HG02973 (cell line): ENCODE results near the gene ELN.
"Not testable (repeated sequence)": the region's sequence is repeated elsewhere in the genome, so short reads cannot be mapped to it uniquely, and the experiment has no call there.

Experiments used
- ATAC-seq: cut with Tn5 transposase; IDR thresholded peaks from one replicate; pipeline ENCODE4 v1.9.1; 2021; ENCODE audit warnings: moderate library complexity; ENCODE audit not compliant: unreplicated experiment

The ELN gene

DNA sequence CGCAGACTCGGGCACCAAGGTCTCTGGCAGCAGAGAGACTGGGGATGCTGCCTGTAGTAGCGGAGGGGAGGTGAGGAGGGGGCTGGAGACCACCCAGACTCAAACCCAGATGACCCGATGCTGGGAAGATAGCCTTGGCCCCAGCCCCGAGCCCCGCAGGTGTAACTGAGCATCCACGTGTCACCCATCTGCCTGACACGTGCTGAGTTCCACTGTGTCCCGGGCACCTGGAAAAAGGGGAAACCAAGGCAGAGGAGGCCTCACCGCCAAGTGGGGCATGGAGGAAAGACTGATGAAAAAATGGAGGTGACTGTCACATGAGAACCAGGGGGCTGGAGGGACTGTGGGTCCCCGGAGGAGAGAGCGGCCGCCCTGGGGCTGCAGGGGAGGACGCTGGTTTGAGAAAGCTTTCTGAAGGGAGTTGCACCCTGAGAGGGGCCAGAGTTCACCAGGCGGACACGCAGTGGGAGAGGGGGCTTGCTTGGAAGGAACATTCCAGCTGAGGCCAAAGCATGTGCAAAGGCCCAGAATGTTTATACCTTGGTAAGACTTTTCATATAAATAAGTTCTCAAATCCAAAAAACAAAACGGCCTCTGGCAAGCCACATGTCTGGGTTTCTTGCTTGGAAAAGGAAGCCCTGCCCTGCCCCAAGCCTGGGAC is 27.4 kb upstream of the ELN start:
- no peak for ATAC-seq

DNA sequence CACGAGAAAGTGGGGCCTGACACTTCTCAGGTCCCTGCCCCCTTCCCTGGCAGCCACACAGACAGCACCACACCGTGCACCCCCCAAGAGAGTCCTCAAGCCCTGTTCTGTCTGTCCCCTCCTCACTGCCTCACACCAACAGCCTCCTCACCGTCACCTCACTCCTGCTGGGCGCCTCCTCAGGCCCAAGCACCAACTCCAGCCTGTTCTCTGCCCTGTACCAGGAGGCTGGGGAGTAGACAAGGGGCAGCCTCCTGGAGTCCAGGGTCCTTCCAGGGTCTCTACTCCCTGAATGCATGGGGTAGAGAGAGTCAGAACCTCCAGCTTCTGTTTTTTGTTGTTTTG is 26.9 kb upstream of the ELN start:
- no peak for ATAC-seq

DNA sequence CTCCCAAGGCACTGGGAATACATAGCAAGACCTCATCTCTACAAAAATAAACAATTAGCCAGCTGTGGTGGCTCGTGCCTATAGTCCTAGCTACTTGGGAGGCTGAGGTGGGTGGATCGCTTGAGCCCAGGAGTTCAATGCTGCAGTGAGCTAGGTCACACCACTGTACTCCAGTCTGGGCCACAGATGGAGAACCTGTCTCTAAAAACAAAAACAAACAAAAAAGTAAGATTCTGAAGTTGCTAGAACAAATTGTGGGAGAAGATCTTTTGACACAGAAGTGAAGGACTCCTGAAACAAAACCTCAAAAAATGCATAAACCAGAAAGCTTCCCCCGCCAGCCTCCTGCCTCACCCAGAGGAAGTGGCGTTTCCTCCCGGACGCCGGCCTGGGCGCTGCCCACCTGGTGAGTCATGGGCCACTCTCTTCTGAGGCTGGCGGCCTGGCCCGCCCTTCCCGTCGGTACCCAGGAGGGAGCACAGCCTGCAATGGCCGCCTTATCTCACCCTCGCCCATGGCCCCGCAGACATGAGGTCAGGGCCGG is 25.4 kb upstream of the ELN start:
- ATAC-seq: no peak

DNA sequence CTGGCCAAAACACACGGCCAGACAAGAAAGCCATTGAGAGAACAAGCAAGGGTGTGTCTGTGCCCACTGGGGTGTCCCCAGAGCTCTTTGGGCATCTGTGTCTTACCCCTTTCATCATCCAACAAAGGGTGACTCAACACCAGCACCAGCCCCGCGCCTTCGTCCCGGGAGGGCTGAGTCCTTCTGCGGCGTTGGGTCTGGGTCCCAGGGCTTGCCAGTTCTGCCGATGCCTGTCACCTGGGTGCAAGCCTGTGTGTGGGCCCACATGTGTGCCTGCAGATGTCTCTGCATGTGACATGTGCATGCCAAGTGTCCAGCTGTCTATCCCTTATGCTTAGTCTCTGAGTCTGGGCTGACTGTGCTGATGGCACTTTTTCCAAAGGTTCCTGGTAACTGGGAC is 24.4 kb upstream of the ELN start:
- no peak for ATAC-seq

DNA sequence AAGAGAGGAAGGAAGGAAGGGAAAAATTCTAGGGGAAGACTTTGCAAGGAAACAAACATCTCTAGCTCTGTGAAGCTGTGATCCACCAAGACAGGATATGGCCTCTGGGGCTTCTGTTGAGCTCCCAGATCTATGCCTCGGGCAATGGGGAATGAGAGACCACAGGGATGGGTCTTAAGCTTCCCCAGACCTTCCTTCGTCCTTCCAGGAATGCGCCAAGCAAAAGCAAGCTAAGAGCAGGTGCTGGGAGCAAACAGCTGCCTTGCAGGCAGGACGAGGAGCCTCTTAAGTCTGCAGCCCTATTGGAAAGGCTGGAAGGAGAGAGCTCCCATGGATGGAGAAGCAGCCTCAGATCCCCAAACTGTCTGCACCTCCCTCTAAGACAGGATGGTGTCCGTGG is 21.9 kb upstream of the ELN start:
- ATAC-seq: no peak

DNA sequence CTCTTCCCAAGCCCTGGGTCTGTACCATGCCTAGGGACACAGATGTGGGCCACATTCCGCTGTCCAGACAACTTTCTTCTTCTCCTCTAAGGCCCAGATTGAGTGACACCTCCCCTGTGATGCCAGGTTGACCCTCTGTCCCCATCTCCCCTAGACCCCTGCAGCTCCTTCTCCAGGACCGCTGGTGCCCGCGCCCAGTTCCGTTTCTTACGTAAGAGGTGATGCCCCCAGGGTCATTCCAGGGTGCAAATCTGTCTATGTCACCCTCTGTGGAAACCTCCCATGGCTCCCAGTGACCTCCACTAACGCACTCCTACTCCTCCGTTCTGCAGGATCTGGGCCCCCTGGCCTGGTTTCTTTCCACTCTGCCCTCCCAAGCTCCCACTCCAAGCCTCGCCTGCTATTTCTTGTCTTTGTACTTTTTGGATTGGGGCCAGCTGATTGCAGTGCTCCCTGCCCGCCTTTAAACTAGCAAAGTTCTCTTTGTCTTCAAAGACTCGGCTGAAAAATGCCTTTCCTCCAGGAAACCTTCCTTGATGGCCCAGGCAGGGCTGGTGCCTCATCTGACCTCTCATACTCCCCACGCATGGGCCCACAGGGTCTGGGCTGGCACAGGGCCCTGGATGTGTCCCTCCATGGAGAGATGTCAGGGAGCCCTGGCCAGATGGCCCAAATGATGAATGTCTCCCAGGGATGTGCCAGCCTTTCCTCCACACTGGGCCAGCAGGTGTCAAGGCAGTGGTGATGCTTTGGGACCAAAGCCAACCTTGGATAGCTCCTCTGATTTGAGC is 21.3 kb upstream of the ELN start:
- no peak for ATAC-seq

DNA sequence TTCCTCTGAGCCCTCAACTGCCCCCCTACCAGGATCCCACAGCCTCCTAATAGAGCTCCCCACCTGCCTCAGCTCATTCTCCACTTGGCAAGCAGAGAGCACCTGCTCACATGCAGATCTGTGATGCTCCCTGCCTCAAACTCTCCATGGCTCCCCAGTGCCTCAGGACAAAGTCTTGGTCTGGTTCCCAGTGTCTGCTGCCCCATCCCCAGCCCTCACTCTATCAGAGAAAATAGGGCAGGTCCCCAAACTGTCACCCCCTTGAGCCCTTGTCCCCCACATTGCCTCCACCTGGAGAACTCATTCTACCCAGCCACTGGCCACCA is 20.8 kb upstream of the ELN start:
- no peak for ATAC-seq

DNA sequence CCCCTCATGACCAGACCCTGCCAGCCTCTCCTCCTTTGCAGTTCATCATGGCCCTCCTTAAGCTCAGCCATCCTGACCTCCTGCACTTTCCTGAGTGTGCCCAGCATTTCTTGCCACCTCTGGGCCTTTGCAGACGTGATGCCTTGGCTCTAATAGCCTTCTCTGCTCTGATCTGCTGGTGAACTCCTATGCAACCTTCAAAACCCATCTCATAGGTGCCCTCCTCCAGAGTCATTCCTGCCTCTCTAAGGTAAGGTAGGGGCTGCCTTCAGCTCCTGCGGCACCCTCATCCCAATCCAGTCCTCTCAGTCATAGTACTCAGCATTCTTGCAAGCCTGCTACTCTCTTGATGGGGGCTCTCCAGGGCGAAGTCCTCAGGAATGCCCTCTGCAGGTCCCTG is 19.3 kb upstream of the ELN start:
- ATAC-seq: no peak

DNA sequence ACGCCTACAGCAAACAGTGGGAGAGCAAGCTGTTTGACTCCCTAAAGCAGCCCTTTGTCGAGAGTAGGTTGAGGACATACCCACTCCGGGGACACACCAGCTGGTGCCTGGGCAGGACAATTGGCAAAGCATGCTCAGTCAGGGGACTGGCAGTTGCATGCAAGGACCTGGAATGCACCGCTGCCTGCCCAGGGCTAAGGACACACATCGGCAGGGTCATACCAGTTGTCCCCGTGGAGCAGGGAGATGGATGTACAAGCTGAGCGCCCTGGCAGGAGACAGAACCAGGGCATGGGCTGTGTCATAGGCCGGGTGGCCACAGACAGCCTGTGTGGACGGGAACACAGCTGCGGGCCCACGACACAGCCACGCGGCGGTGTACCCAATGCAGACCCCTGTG is 18.3 kb upstream of the ELN start:
- no peak for ATAC-seq

DNA sequence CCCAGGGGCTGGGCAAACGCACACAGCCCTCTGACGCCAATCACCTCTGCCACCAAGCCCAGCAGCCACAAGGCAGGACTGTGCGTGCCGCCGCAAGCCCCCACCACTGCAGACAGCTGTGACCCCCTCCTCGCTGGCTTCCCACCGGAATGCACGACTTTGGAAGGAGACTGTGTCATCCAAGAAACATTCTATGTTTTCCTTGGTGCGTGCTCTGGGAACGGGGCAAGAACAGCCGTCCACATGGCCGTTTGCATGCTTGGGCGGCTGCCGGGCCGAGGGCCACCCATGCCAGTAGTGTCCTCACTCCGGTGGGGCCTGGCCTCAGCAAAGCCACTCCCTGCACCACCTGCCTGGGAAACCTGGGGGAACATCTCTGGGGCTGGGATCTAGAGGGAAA is 17.6 kb upstream of the ELN start:
- ATAC-seq: no peak

DNA sequence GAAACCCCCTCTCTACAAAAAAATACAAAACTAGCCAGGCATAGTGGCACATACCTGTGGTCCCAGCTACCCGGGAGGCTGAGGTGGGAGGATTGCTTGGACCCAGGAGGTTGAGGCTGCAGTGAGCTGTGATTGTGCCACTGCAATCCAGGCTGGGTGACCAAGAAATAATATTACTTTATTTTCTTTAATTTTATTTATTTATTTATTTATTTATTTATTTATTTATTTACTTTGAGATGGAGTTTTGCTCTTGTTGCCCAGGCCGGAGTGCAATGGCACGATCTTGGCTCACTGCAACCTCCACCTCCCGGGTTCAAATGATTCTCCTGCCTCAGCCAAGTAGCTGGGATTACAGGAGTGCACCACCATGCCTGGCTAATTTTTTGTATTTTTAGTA is 16.6 kb upstream of the ELN start:
- not testable (repeated sequence) for ATAC-seq

DNA sequence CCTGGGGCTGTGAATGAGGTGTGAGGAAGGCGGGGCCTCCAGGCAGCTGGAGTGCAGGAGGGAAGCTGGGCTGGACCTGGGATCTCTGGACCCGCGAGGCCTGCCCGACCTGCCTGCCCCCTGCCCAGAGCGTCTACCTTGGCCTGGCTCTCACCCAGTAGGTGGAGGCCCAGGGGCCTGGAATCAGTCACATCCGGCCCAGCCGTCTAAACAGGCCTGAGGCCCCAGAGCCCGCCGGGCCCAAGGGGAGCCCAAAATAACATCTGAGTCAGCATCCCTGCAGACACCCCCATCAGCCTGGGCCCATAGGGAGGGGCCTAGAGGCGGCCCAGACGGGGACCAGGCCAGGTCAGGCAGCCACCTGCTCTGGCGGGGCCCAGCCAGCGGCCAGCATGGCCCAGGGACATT is 15.1 kb upstream of the ELN start:
- peak; percentile 93 for ATAC-seq

DNA sequence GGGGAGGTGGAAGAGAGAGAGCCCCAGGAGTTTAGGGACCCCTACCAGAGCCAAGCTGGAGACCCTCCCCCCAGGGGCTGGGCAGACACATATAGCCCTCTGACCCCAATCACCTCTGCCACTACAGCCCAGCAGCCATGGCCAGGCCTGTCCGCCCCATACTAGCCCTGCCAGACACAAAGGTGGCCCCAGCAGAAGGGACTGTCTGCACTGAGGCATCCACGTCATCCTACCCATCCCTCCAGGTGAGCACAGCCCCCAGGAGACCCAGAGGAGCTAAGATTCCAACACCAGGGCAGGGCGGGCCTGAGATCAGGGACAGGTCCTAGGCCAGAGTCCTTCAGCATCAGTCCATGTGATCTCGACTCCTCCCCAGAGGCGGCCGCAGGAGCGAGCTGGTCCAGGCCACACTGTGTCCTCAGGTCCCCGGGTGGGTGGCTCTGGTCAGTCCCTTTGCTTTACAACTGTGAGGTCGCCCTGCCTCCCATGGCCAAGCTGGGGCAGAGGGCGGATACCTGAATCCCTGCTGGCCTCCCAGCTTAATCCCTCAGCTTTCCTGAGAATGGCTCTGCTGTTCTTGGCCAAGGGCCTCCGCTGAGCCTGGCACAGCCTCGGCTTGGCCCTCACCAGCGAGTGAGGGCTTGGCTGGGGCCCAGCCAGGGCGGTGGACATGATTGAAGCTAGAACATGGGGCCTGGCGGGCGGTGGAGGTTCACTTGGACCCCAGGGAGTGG is 14.3 kb upstream of the ELN start:
- no peak for ATAC-seq

DNA sequence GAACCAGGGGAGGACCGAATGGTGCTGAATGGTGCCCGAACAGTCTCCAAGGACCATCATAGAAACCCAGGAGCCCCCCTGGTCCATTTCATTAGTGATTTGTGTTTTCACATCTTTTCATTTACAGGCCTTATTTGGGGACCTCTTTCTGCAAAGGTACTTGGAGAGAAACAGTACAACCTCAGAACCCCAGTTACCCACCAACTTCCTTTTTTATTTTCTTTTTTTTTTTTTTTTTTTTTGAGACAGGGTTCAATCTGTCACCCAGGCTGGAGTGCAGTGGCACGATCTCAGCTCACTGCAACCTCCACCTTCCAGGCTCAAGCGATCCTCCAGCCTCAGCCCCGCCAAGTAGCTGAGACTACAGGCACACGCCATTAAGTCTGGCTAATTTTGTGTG is 13.0 kb upstream of the ELN start:
- no peak for ATAC-seq

DNA sequence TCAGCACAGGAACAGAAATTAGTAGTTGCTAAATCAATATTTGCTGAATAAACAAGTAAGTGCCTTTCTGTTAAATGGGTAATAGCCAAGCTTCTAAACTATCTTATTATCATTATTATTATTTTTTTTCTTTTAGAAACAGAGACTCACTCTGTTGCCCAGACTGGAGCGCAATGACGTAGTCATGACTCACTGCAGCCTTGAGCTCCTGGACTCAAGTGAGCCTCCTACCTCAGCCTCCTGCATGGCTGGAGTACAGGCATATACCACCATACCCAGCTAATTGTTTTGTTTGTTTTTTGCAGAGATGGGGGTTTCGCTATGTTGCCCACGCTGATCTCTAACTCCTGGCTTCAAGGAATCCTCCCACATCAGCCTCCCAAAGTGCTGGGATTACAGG is 12.3 kb upstream of the ELN start:
- no peak for ATAC-seq

DNA sequence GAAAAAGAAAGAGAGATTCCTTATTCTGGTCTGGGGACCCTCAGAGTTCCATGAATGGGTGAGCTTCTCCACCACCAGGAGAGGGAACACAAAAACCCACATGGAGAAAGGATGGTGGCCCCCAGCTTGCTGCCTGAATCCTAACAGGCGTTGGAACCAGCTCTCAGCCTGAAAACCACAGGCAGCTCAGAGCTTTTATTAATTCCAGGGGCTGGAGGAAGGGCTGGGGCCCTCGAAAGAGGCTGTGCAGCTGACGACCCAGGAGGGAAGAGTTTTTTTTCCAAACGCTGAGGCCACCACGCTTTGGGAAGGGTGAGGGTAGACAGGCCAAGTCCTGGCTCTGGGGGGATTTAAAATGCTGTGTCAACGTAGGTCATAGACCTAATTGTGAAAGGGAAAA is 10.8 kb upstream of the ELN start:
- ATAC-seq: no peak

DNA sequence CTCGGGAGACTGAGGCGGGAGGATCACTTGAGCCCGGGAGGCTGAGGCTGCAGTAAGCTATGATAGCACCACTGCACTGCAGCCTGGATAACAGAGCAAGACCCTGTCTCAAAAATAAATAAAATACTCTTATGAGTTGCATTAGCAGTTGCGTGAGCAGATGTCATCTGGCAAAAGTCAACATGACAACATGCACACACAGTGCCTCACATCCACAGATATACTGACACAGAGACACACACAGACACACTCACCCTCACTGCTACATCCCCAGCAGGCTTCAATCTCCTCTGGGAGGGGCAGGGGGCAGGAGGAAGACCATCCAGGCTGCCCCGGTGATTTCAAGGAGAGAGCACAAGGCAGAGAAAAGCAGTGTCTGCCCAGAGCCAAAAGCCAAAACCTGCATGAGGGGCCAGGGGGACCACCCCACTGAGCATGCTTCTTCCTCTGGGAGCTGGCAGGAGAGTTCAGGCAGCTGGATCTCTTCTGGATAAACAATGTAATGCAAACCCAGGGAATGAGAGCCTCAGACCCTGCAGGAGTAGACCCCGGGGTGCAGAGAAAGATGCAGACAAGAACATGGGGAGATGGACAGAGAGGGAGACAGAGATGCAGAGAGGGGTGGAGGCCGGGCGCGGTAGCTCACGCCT is 9.6 kb upstream of the ELN start:
- no peak for ATAC-seq

DNA sequence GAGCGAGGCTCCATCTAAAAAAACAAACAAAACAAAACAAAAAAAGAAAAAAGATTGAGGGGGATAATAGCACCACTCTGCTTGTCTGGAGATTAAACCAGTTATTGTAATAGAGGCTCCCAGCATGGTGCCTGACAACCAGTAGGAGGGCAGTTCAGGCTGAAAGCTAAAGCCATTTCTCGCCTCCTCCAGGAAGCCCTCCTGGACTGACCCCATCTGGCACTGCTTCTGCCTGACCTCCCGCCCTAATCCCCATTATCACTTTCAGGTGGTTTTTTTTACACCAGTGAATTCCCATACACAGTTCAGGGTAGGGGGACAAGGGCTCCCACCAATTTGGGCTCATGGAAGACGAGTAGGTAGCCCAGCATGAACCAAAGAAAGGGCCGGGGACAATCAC is 8.8 kb upstream of the ELN start:
- no peak for ATAC-seq

DNA sequence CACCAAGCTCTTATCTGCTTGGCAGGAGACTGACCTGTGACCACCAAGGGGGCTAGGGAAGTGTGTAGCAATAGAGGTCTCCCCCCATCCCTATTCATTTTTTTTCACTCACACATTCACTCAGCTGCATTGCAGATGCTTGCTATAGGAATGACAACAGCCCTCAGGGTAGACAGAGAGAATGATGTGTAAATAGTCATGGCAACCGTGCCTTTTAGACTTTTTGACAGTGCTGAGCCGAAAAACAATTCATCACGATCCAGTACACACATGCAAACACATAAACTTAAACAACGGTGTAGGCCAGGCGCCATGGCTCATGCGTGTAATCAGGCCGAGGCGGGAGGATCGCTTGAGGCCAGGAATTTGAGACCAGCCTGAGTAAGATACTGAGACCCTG is 7.6 kb upstream of the ELN start:
- no peak for ATAC-seq

DNA sequence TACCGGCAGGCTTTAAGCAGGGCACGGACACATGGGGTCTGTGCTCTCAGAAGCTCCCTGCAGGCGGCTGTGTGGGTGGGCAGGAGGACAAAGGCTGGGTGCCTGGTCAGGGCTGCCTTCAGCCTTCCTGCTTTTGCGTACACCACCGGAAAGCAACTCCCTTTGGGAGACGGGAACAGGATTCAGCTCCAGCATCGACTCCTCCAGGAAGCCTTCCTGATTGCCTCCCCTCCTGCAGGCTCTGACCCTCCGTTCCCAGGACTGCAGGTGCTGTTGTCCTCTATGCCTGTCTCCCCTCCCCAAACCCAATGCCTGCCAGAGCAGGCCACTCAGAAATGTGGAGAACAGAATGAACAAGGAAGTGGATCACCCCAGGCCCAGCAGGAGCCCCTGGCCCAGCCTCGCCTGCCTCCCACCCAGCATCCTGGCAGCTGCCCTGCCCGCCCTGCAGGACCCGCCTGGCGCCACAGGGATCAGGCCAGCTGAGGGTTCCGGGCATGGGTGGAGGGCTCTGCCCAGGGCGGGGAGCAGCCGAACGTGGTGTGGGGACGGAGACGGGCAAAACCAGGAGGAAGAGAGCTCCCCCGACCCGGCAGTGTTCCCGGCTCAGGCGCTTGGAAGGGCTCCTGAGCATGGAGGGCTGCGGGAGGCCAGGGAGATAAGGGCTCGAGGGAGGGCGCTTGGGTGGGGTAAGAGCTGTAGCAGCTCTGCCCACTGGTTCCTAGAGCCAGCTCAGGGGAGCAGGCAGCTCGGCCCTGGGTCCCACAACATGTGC is 6.2 kb upstream of the ELN start:
- no peak for ATAC-seq

DNA sequence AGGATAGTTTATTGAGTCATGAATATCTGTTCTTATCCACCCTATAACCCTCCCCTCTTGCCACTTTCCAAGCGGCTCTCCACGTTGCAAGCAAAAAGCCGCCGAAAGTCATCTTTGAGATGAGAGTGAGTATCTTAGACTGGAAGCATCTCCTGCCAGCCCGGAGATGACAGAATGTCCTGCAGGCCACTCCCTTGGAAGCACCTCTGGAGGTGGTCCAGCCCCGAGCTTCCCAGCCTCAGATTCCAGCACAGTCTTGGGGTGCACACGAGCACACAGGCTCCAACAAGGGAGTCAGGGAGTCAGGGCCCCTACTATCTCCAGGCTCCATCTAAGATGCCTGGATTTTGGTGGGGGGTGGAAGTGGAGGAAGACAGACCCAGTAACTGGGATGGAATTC is 5.5 kb upstream of the ELN start:
- no peak for ATAC-seq
